GM12878 (cell line): ENCODE results near the gene CTSD. TPM values are rescaled to one million over a fixed set of nuclear protein-coding genes. Genes with fewer than 3 reads are reported as not detected.

Source experiments
- ATAC-seq: fragments of 200-7000 bp; cut with Tn5 transposase; 3 replicates; pipeline ENCODE4 v1.9.1; 2020; ENCODE audit warnings: mild to moderate bottlenecking, moderate library complexity
- BruUV-seq: library from RNA; stranded (reverse); fragments of 400-500 nt; replicated peaks from 2 replicates; lab custom pipeline; 2021; lab: Mats Ljungman, UMichigan
- CTCF ChIA-PET: fragments of 300-600 bp; sonication (Branson Sonifier 250); formaldehyde crosslinking; extraction: SDS; loops from one replicate; lab custom pipeline; 2021; ENCODE audit warnings: inconsistent platforms; lab: Yijun Ruan, JAX
- POLR2A ChIA-PET: fragments of 350-600 bp; formaldehyde crosslinking; extraction: SDS; loops from one replicate; lab custom pipeline; 2021; ENCODE audit warnings: inconsistent platforms; lab: Charles Lee
- RAD21 ChIA-PET: fragments of 300-600 bp; sonication (Branson Sonifier 250); formaldehyde crosslinking; loops from one replicate; lab custom pipeline; 2023; ENCODE audit warnings: antibody characterized with exemption; ENCODE audit not compliant: unreplicated experiment; lab: Charles Lee
- SMC1A ChIA-PET: fragments of 300-600 bp; sonication (Branson Sonifier 250); formaldehyde crosslinking; loops from one replicate; lab custom pipeline; 2023; ENCODE audit not compliant: unreplicated experiment, uncharacterized antibody; lab: Charles Lee
- DNase-seq: peaks from one replicate; pipeline ENCODE4 v3.0.0-alpha.2; 2011; ENCODE audit warnings: low read depth, low spot score
- FAIRE-seq: peaks from 3 replicates; lab custom pipeline; 2011; peaks lifted over from hg19 to GRCh38; lab: Jason Lieb, UNC
- H2AFZ ChIP-seq: 2 replicates; pipeline ENCODE4 v1.6.0; 2011; ENCODE audit warnings: low read depth, low read length, control low read depth; ENCODE audit not compliant: control insufficient read depth
- H3K27ac ChIP-seq: 2 replicates; pipeline ENCODE4 v1.5.1; 2011; ENCODE audit warnings: control low read depth; ENCODE audit not compliant: control insufficient read depth, insufficient read depth
- H3K27me3 ChIP-seq, 2 experiments: replicated peaks in 1 of 2; 2 replicates each; pipeline versions ENCODE4 v1.6.0 to v1.6.1; 2011; ENCODE audit warnings: low read length in 1 of 2; ENCODE audit not compliant: control insufficient read depth in 2 of 2, insufficient read depth in 2 of 2
- H3K36me3 ChIP-seq, 2 experiments: 2 replicates each; pipeline ENCODE4 v1.5.1; 2011; ENCODE audit warnings: low read length in 1 of 2; ENCODE audit not compliant: control insufficient read depth in 2 of 2, insufficient read depth in 2 of 2
- H3K4me1 ChIP-seq: 2 replicates; pipeline ENCODE4 v1.6.1; 2011; ENCODE audit warnings: mild to moderate bottlenecking, low read length, moderate library complexity, mixed read lengths; ENCODE audit not compliant: control insufficient read depth, insufficient read depth
- H3K4me2 ChIP-seq: 2 replicates; pipeline ENCODE4 v1.6.0; 2011; ENCODE audit warnings: control low read depth; ENCODE audit not compliant: control insufficient read depth, insufficient read depth
- H3K4me3 ChIP-seq: fragments of 200-600 bp; sonication (generic); 2 replicates; pipeline ENCODE4 v1.5.1; 2016
- H3K79me2 ChIP-seq: 2 replicates; pipeline ENCODE4 v1.6.0; 2011; ENCODE audit warnings: low read length; ENCODE audit not compliant: control insufficient read depth, insufficient read depth
- H3K9ac ChIP-seq: 2 replicates; pipeline ENCODE4 v1.8.0; 2011; ENCODE audit warnings: low read length, control low read depth, mixed read lengths; ENCODE audit not compliant: control insufficient read depth, insufficient read depth
- H3K9me3 ChIP-seq: replicated peaks from 3 replicates; pipeline ENCODE4 v1.5.1; 2011; ENCODE audit warnings: mild to moderate bottlenecking, low read length; ENCODE audit not compliant: control insufficient read depth, insufficient read depth
- H4K20me1 ChIP-seq: 2 replicates; pipeline ENCODE4 v1.6.0; 2011; ENCODE audit not compliant: control insufficient read depth, insufficient read depth
- ATF2 ChIP-seq: IDR thresholded peaks from 2 replicates; pipeline ENCODE4 v1.6.1; 2012; ENCODE audit warnings: low read length, inconsistent platforms
- E2F8 ChIP-seq: fragments of 450-650 bp; IDR thresholded peaks from 2 replicates; pipeline ENCODE4 v1.6.1; 2018; ENCODE audit warnings: mild to moderate bottlenecking, low read depth, moderate library complexity; ENCODE audit not compliant: partially characterized antibody
- HCFC1 ChIP-seq: fragments of 150-350 bp; IDR thresholded peaks from 2 replicates; pipeline ENCODE4 v1.6.1; 2014; ENCODE audit warnings: low read length
- LARP7 ChIP-seq: fragments of 450-650 bp; IDR thresholded peaks from 2 replicates; pipeline ENCODE4 v1.6.1; 2017; ENCODE audit warnings: mild to moderate bottlenecking
- POU2F2 ChIP-seq: IDR thresholded peaks from 3 replicates; pipeline ENCODE4 v1.6.1; 2011; ENCODE audit warnings: low read depth, mild to moderate bottlenecking, low read length, borderline replicate concordance
- SMC3 ChIP-seq: IDR thresholded peaks from 2 replicates; pipeline ENCODE4 v1.6.1; 2011; ENCODE audit warnings: low read length, improper control_type of control experiment, borderline replicate concordance
- ZZZ3 ChIP-seq: IDR thresholded peaks from 2 replicates; pipeline ENCODE4 v1.6.1; 2011; ENCODE audit warnings: low read depth; ENCODE audit not compliant: control insufficient read depth, insufficient read length
- WGBS: methylation state at CpG from one replicate; pipeline ENCODE4 v1.1.6; 2016; ENCODE audit warnings: low lambda C conversion rate; ENCODE audit not compliant: insufficient replicate concordance, insufficient coverage; ENCODE audit errors: missing lambda C conversion rate; 5-methylcytosine and 5-hydroxymethylcytosine counted together
- in situ Hi-C: fragments of 300-500 bp; cut with MboI; formaldehyde crosslinking; loops from 9 replicates; pipeline ENCODE4 v1.14.3; 2018; ENCODE audit warnings: mixed read lengths
- intact Hi-C: fragments of 100-400 bp; cut with micrococcal nuclease; formaldehyde crosslinking; loops from one replicate; pipeline ENCODE4 v1.14.2; 2022; ENCODE audit not compliant: unreplicated experiment
- polyA plus RNA-seq, 11 experiments: library from polyadenylated mRNA; depleted of rRNA in 4 of 11; unstranded in 6 of 11; stranded (reverse) in 5 of 11; fragments of >200 nt; fragmentation: Nextera tagmentation in 4 of 11; fragmentation: Illumina TruSeq in 1 of 11; extraction: Ambion mirVana in 4 of 11; extraction: Trizol in 1 of 11; gene quantifications; 1 replicate in 1 of 11; 2 replicates in 10 of 11; pipeline versions ENCODE4 v1.2.1 to v1.2.3, GENCODE V29; 2011 to 2016; ENCODE audit warnings: inconsistent platforms in 2 of 11, missing spikeins in 2 of 11, low read depth in 1 of 11
- total RNA-seq, 4 experiments: library from RNA; depleted of rRNA in 3 of 4; stranded (reverse); fragments of >200 nt in 3 of 4; fragmentation: Illumina TruSeq in 1 of 4; extraction: Trizol in 1 of 4; gene quantifications; 2 replicates each; pipeline versions ENCODE4 v1.2.1 to v1.2.3, GENCODE V29; 2013 to 2021

The CTSD gene
- total and polyA plus RNA-seq, 10 of the 15 experiments (the other 5 are each of a cell fraction or from before 2014, with no cell fraction given), result 0.42 to 54.6 (median 25.0) TPM

GRCh38 chr11:1774886-1775285 is 11.2 kb upstream of the CTSD start (continued):
- TF ChIP-seq E2F8, result no peak
- no peak for TF ChIP-seq ATF2
- TF ChIP-seq ZZZ3, result no peak
- no peak for TF ChIP-seq POU2F2

- in situ Hi-C loops, result no loop called here
- no peak for FAIRE-seq
- Histone ChIP-seq H3K27ac (no peak overlapping the region), H3K9me3 (no peaks in the 10 kb centered on the region), H3K9ac (no peak overlapping the region), H3K79me2 (no peaks in the 10 kb centered on the region), H3K27me3 (no peaks in the 10 kb centered on the region), H3K36me3 (no peaks in the 10 kb centered on the region), H3K4me1 (peaks cover 4% of the 10 kb centered on the region; the same call in 1 of the 2 replicates)
- ATAC-seq, result no peak
- ChIA-PET RAD21 (no interaction called here), CTCF (no interaction called here), POLR2A (no interaction called here)
- WGBS, result 52% methylated on average over 11 of the region's 11 CpGs
- BruUV-seq, result no TSS peak
- TF ChIP-seq HCFC1 (no peak), LARP7 (no peak), SMC3 (no peak)
- TF ChIP-seq, all 136 proteins: peak for 0
- Histone ChIP-seq H4K20me1 (no peaks in the 10 kb centered on the region), H3K4me3 (no peak overlapping the region), H3K4me2 (no peak overlapping the region), H2AFZ (no peak overlapping the region)
- SMC1A ChIA-PET, result no interaction called here
- no peak for DNase-seq
- intact Hi-C loops, result no loop called here
Observed at GRCh38 chr11:1773994-1774550, 10.3 kb upstream of the CTSD start.
